OCI-LY1 (cell line): ENCODE results near the gene MAPK7.

Source experiments
- H2AFZ ChIP-seq: fragments of 200-600 bp; sonication (generic), shearing (Covaris generic); 2 replicates; pipeline ENCODE4 v1.6.0; 2014; ENCODE audit warnings: antibody characterized with exemption, mild to moderate bottlenecking, low read length
- H3F3A ChIP-seq: fragments of 200-600 bp; sonication (generic), shearing (Covaris generic); 2 replicates; pipeline ENCODE4 v1.6.0; 2014; ENCODE audit warnings: mild to moderate bottlenecking, antibody characterized with exemption, low read length, moderate library complexity; ENCODE audit not compliant: insufficient read depth
- H3K27ac ChIP-seq: fragments of 200-600 bp; sonication (generic); 2 replicates; pipeline ENCODE4 v1.5.1; 2014; ENCODE audit warnings: low read length, mixed run types, mild to moderate bottlenecking, low read depth; ENCODE audit not compliant: poor library complexity, severe bottlenecking
- H3K27me3 ChIP-seq: fragments of 200-600 bp; sonication (generic); 2 replicates; pipeline ENCODE4 v1.6.0; 2014; ENCODE audit warnings: antibody characterized with exemption, mild to moderate bottlenecking, low read length, moderate library complexity; ENCODE audit not compliant: insufficient read depth
- H3K36me3 ChIP-seq: fragments of 200-600 bp; sonication (generic); 2 replicates; pipeline ENCODE4 v1.6.1; 2014; ENCODE audit warnings: mild to moderate bottlenecking, antibody characterized with exemption, low read length, moderate library complexity, mixed read lengths; ENCODE audit not compliant: insufficient read depth
- H3K4me1 ChIP-seq: fragments of 200-600 bp; sonication (generic); 2 replicates; pipeline ENCODE4 v1.5.1; 2014; ENCODE audit warnings: mild to moderate bottlenecking, low read length, moderate library complexity; ENCODE audit not compliant: insufficient read depth, severe bottlenecking
- H3K4me2 ChIP-seq: fragments of 200-600 bp; sonication (generic), shearing (Covaris generic); 2 replicates; pipeline ENCODE4 v1.6.1; 2014; ENCODE audit warnings: low read length
- H3K4me3 ChIP-seq: fragments of 200-600 bp; sonication (generic); 2 replicates; pipeline ENCODE4 v1.5.1; 2014; ENCODE audit warnings: low read length, low read depth, mild to moderate bottlenecking, mixed read lengths; ENCODE audit not compliant: poor library complexity, severe bottlenecking
- H3K79me2 ChIP-seq: fragments of 200-600 bp; shearing (Covaris generic); 2 replicates; pipeline ENCODE4 v1.6.1; 2016; ENCODE audit warnings: mixed run types, low read length, mixed read lengths; ENCODE audit not compliant: insufficient read depth
- H3K9ac ChIP-seq: fragments of 200-600 bp; sonication (generic), shearing (Covaris generic); 2 replicates; pipeline ENCODE4 v1.6.1; 2014; ENCODE audit warnings: mild to moderate bottlenecking, low read length, mixed read lengths
- H3K9me2 ChIP-seq: fragments of 200-600 bp; sonication (generic), shearing (Covaris generic); 2 replicates; pipeline ENCODE4 v1.6.1; 2014; ENCODE audit warnings: low read depth, mild to moderate bottlenecking, low read length, mixed read lengths
- H3K9me3 ChIP-seq: fragments of 200-600 bp; shearing (Covaris generic); 2 replicates; pipeline ENCODE4 v1.6.1; 2014; ENCODE audit warnings: low read length, mixed read lengths
- H4K20me1 ChIP-seq: fragments of 200-600 bp; sonication (generic), shearing (Covaris generic); 2 replicates; pipeline ENCODE4 v1.6.0; 2016; ENCODE audit warnings: mild to moderate bottlenecking, low read length; ENCODE audit not compliant: insufficient read depth
- CTCF ChIP-seq: fragments of 200-600 bp; sonication (generic), shearing (Covaris generic); IDR thresholded peaks from 2 replicates; pipeline ENCODE4 v1.5.1; 2017; ENCODE audit warnings: mild to moderate bottlenecking, antibody characterized with exemption, low read length, moderate library complexity, mixed read lengths
- EZH2 ChIP-seq: fragments of 200-600 bp; sonication (generic), shearing (Covaris generic); IDR thresholded peaks from 2 replicates; pipeline ENCODE4 v1.8.0; 2017; ENCODE audit warnings: borderline replicate concordance, mixed run types, mild to moderate bottlenecking, antibody characterized with exemption, low read length, moderate library complexity, mixed read lengths

Gene MAPK7

DNA sequence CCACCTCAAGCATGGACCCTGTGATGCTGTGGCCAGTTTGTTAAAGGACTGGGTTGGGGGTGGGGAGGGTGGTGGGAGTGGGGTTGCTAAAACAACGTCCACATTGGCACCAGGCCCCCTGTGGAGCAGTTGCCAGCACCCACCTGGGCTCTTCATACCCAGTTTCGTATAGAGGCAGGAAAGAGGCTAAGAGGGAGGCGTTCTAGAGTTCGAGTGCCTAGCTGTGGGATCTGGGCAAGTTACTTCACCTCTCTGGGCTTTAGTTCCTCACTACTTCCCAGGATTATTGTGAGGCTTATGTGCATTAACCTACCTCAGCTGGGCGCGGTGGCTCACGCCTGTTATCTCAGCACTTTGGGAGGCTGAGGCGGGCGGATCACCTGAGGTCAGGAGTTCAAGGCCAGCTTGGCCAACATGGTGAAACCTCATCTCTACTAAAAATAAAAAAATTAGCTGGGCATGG is 7.3 kb downstream of the MAPK7 start:
- Histone ChIP-seq H3K4me1 (no peaks in the 10 kb centered on the region), H3K9ac (no peak overlapping the region), H3K4me3 (no peak overlapping the region)

DNA sequence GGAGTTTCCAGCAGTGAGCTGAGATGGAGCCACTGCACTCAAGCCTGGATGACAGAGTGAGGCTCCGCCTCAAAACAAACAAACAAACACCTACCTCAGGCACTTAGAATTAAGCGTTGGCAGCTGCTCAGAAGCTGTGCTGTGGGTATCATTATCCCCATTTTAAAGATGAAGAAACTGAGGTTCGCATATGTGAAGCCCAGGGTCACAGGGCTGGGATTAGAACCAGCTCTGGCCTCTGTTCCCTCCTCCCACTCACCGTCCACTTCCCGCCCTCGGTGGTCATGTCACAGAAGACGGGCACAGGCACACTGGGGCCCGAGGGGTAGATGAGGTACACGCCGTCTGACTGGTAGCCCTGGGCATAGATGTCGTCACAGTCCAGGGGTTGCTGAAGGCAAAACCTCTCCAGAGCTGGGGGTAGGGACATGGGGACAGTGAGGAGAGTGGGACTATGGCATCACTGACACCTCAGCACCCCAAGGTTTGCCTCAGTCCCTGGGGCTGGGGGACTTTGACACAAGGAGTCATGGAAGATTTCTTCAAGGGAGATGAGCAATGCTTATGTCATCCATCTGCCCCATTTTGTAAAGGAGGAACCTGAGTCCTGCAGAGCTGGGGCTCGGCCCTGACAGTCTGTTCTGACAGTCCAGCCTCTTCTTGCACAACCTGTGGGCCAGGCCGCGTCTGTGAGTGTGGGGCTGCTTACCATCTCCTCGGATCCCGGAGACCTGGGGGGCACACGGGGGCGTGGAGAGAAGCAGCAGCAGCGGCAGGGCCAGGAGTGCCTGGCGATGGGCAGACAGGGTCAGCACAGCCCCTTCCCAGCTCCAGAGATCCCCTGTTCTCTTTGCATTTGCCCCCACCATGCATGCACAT is 8.0 kb downstream of the MAPK7 start:
- Histone ChIP-seq H3K79me2 (no peaks in the 10 kb centered on the region), H4K20me1 (no peaks in the 10 kb centered on the region), H3K4me2 (no peak overlapping the region), H3K9me3 (no peaks in the 10 kb centered on the region), H3K4me3 (no peak overlapping the region), H3K27me3 (peaks cover 3% of the 10 kb centered on the region; the same call in 1 of the 2 replicates), H3K9ac (no peak overlapping the region), H3K36me3 (peaks cover 9% of the 10 kb centered on the region; the same call in 1 of the 2 replicates), H3K4me1 (no peaks in the 10 kb centered on the region), H2AFZ (no peak overlapping the region), H3K27ac (no peak overlapping the region), H3K9me2 (no peaks in the 10 kb centered on the region), H3F3A (no peaks in the 10 kb centered on the region)
- TF ChIP-seq EZH2 (no peak), CTCF (no peak)

More for the DNA sequence above, 7.3 kb downstream of the MAPK7 start:
- Histone ChIP-seq H3F3A (no peaks in the 10 kb centered on the region), H3K27me3 (peaks cover 3% of the 10 kb centered on the region; the same call in 1 of the 2 replicates), H3K36me3 (peaks cover 16% of the 10 kb centered on the region; the same call in 1 of the 2 replicates), H3K9me2 (no peaks in the 10 kb centered on the region), H3K4me2 (no peak overlapping the region), H4K20me1 (no peaks in the 10 kb centered on the region), H3K9me3 (no peaks in the 10 kb centered on the region), H3K79me2 (no peaks in the 10 kb centered on the region), H3K27ac (no peak overlapping the region), H2AFZ (no peak overlapping the region)
- TF ChIP-seq CTCF (no peak), EZH2 (no peak)

GRCh38 chr17:19386974-19387920 is 8.9 kb downstream of the MAPK7 start, which contains the start of gene MFAP4:
TSS of gene MFAP4 (minus strand) at chr17:19387190. CDS start at chr17:19387155, 35 bp downstream.
- H3K9me2 ChIP-seq, result no peaks in the 10 kb centered on the region
- no peak within 1 kb of the TSS for H3K27ac ChIP-seq
- H3K9me3 ChIP-seq, result no peaks in the 10 kb centered on the region
- peaks cover 3% of the 10 kb centered on the region; the same call in 1 of the 2 replicates for H3K27me3 ChIP-seq
- H3K36me3 ChIP-seq, result peaks cover 9% of the 10 kb centered on the region; the same call in 1 of the 2 replicates
- no peaks in the 10 kb centered on the region for H3K79me2 ChIP-seq
- no peak within 1 kb of the TSS for H3K9ac ChIP-seq
- H3F3A ChIP-seq, result no peaks in the 10 kb centered on the region
- no peaks in the 10 kb centered on the region for H4K20me1 ChIP-seq
- no peak within 1 kb of the TSS for H3K4me3 ChIP-seq
- H2AFZ ChIP-seq, result no peak within 1 kb of the TSS
- no peak within 1 kb of the TSS for H3K4me2 ChIP-seq
- TF ChIP-seq CTCF (no peak), EZH2 (no peak)
- H3K4me1 ChIP-seq, result no peaks in the 10 kb centered on the region
